Activated naive CD4-positive, alpha-beta T cell treated with anti-CD3 and anti-CD28 coated beads, Interleukin-2, amount 10 ng/mL, durations not matched to agents 7 days and 5 days (primary cell): Measurements from ENCODE around the gene CNTNAP4.

Experiments
- CTCF ChIA-PET: fragments of 350-600 bp; sonication (Branson Sonifier 250); formaldehyde crosslinking; loops from one replicate; lab custom pipeline; 2021; ENCODE audit warnings: antibody characterized with exemption; lab: Charles Lee
- DNase-seq: peaks from one replicate; pipeline ENCODE4 v3.0.0-alpha.2; 2020
- H3K27ac Mint-ChIP-seq: one replicate; pipeline ENCODE4 v1.8.0; 2021; ENCODE audit warnings: mild to moderate bottlenecking, moderate library complexity, mixed read lengths
- H3K27me3 Mint-ChIP-seq: one replicate; pipeline ENCODE4 v1.8.0; 2021; ENCODE audit warnings: mild to moderate bottlenecking, mixed read lengths
- H3K36me3 Mint-ChIP-seq: one replicate; pipeline ENCODE4 v1.8.0; 2021; ENCODE audit warnings: mixed read lengths
- H3K4me1 Mint-ChIP-seq: one replicate; pipeline ENCODE4 v1.8.0; 2021; ENCODE audit warnings: mixed read lengths
- H3K4me3 Mint-ChIP-seq: one replicate; pipeline ENCODE4 v1.8.0; 2021; ENCODE audit warnings: mild to moderate bottlenecking, moderate library complexity, mixed read lengths
- H3K9me3 Mint-ChIP-seq: one replicate; pipeline ENCODE4 v1.8.0; 2021; ENCODE audit warnings: mixed read lengths

CNTNAP4 gene

GRCh38 chr16:76338472-76338871, 61.3 kb downstream of the CNTNAP4 start:
- Mint-ChIP-seq H3K4me3 (no peak overlapping the region), H3K36me3 (no peaks in the 10 kb centered on the region), H3K4me1 (no peaks in the 10 kb centered on the region), H3K27ac (no peak overlapping the region), H3K9me3 (peaks cover 16% of the 10 kb centered on the region), H3K27me3 (no peaks in the 10 kb centered on the region)
- no peak for DNase-seq
- CTCF ChIA-PET, result no interaction called here

- CTCF ChIA-PET, result no interaction called here
- no peak for DNase-seq
- no peaks in the 10 kb centered on the region for H3K27me3 Mint-ChIP-seq
- H3K4me3 Mint-ChIP-seq, result no peak overlapping the region
- H3K4me1 Mint-ChIP-seq, result no peaks in the 10 kb centered on the region
- H3K9me3 Mint-ChIP-seq, result peaks cover 9% of the 10 kb centered on the region
- H3K36me3 Mint-ChIP-seq, result no peaks in the 10 kb centered on the region
- no peak overlapping the region for H3K27ac Mint-ChIP-seq
Measured at GRCh38 chr16:76343769-76344168, 66.6 kb downstream of the CNTNAP4 start.

GRCh38 chr16:76345163-76345661, 68.0 kb downstream of the CNTNAP4 start:
- no peak overlapping the region for H3K4me3 Mint-ChIP-seq
- no peaks in the 10 kb centered on the region for H3K4me1 Mint-ChIP-seq
- H3K9me3 Mint-ChIP-seq, result peaks cover 9% of the 10 kb centered on the region
- CTCF ChIA-PET, result no interaction called here
- no peak overlapping the region for H3K27ac Mint-ChIP-seq
- no peaks in the 10 kb centered on the region for H3K36me3 Mint-ChIP-seq
- H3K27me3 Mint-ChIP-seq, result no peaks in the 10 kb centered on the region
- no peak for DNase-seq

- Mint-ChIP-seq H3K4me1 (no peaks in the 10 kb centered on the region), H3K36me3 (no peaks in the 10 kb centered on the region), H3K27ac (no peak overlapping the region), H3K4me3 (no peak overlapping the region), H3K9me3 (peaks cover 6% of the 10 kb centered on the region), H3K27me3 (no peaks in the 10 kb centered on the region)
- no peak for DNase-seq
- CTCF ChIA-PET, result no interaction called here
Measured at GRCh38 chr16:76346210-76346609, 69.0 kb downstream of the CNTNAP4 start.

- no peaks in the 10 kb centered on the region for H3K36me3 Mint-ChIP-seq
- CTCF ChIA-PET, result no interaction called here
- H3K4me1 Mint-ChIP-seq, result no peaks in the 10 kb centered on the region
- H3K27ac Mint-ChIP-seq, result no peak overlapping the region
- DNase-seq, result no peak
- no peaks in the 10 kb centered on the region for H3K9me3 Mint-ChIP-seq
- H3K4me3 Mint-ChIP-seq, result no peak overlapping the region
- H3K27me3 Mint-ChIP-seq, result no peaks in the 10 kb centered on the region
Measured at GRCh38 chr16:76351441-76351840, 74.2 kb downstream of the CNTNAP4 start.

- Mint-ChIP-seq H3K27ac (no peak overlapping the region), H3K36me3 (no peaks in the 10 kb centered on the region), H3K9me3 (peaks cover 10% of the 10 kb centered on the region), H3K4me3 (no peak overlapping the region), H3K4me1 (no peaks in the 10 kb centered on the region), H3K27me3 (no peaks in the 10 kb centered on the region)
- CTCF ChIA-PET, result interaction anchor here (0.6 kb wide), 1 partner anchor 255 kb away, joined by 3 read pairs; no protein-coding TSS in a partner anchor
- DNase-seq, result no peak
Measured at GRCh38 chr16:76360404-76360803, 83.2 kb downstream of the CNTNAP4 start.

GRCh38 chr16:76370344-76370743, 93.1 kb downstream of the CNTNAP4 start:
- Mint-ChIP-seq H3K27ac (no peak overlapping the region), H3K36me3 (no peaks in the 10 kb centered on the region), H3K9me3 (peaks cover 9% of the 10 kb centered on the region), H3K27me3 (no peaks in the 10 kb centered on the region), H3K4me3 (no peak overlapping the region), H3K4me1 (no peaks in the 10 kb centered on the region)
- DNase-seq, result no peak
- CTCF ChIA-PET, result no interaction called here

GRCh38 chr16:76371441-76371840, 94.2 kb downstream of the CNTNAP4 start:
- Mint-ChIP-seq H3K4me1 (no peaks in the 10 kb centered on the region), H3K27ac (no peak overlapping the region), H3K9me3 (peaks cover 14% of the 10 kb centered on the region), H3K36me3 (no peaks in the 10 kb centered on the region), H3K4me3 (no peak overlapping the region), H3K27me3 (no peaks in the 10 kb centered on the region)
- no peak for DNase-seq
- CTCF ChIA-PET, result no interaction called here

GRCh38 chr16:76373998-76374397, 96.8 kb downstream of the CNTNAP4 start:
- Mint-ChIP-seq H3K4me3 (no peak overlapping the region), H3K9me3 (peaks cover 17% of the 10 kb centered on the region), H3K27me3 (no peaks in the 10 kb centered on the region), H3K4me1 (no peaks in the 10 kb centered on the region), H3K36me3 (no peaks in the 10 kb centered on the region), H3K27ac (no peak overlapping the region)
- CTCF ChIA-PET, result no interaction called here
- DNase-seq, result no peak

- CTCF ChIA-PET, result no interaction called here
- H3K36me3 Mint-ChIP-seq, result no peaks in the 10 kb centered on the region
- H3K27ac Mint-ChIP-seq, result no peak overlapping the region
Measured at GRCh38 chr16:76376988-76377387, 99.8 kb downstream of the CNTNAP4 start.

GRCh38 chr16:76378020-76378419, 100.8 kb downstream of the CNTNAP4 start:
- DNase-seq, result no peak
- H3K36me3 Mint-ChIP-seq, result no peaks in the 10 kb centered on the region
- H3K27ac Mint-ChIP-seq, result no peak overlapping the region
- H3K9me3 Mint-ChIP-seq, result peaks cover 11% of the 10 kb centered on the region
- no peaks in the 10 kb centered on the region for H3K4me1 Mint-ChIP-seq
- no peaks in the 10 kb centered on the region for H3K27me3 Mint-ChIP-seq
- CTCF ChIA-PET, result no interaction called here
- H3K4me3 Mint-ChIP-seq, result no peak overlapping the region

More at GRCh38 chr16:76376988-76377387, 99.8 kb downstream of the CNTNAP4 start:
- DNase-seq, result no peak
- Mint-ChIP-seq H3K9me3 (peaks cover 11% of the 10 kb centered on the region), H3K4me1 (no peaks in the 10 kb centered on the region), H3K27me3 (no peaks in the 10 kb centered on the region), H3K4me3 (no peak overlapping the region)

GRCh38 chr16:76381096-76381495, 103.9 kb downstream of the CNTNAP4 start:
- Mint-ChIP-seq H3K4me3 (no peak overlapping the region), H3K27me3 (no peaks in the 10 kb centered on the region), H3K36me3 (no peaks in the 10 kb centered on the region), H3K9me3 (peaks cover 7% of the 10 kb centered on the region), H3K27ac (no peak overlapping the region), H3K4me1 (no peaks in the 10 kb centered on the region)
- DNase-seq, result no peak
- CTCF ChIA-PET, result no interaction called here

- H3K36me3 Mint-ChIP-seq, result no peaks in the 10 kb centered on the region
- DNase-seq, result no peak
- no peak overlapping the region for H3K27ac Mint-ChIP-seq
- H3K4me3 Mint-ChIP-seq, result no peak overlapping the region
- H3K4me1 Mint-ChIP-seq, result no peaks in the 10 kb centered on the region
- CTCF ChIA-PET, result interaction anchor here (0.7 kb wide), 1 partner anchor 999 kb away, joined by 3 read pairs; no protein-coding TSS in a partner anchor
- H3K9me3 Mint-ChIP-seq, result no peaks in the 10 kb centered on the region
- no peaks in the 10 kb centered on the region for H3K27me3 Mint-ChIP-seq
Measured at GRCh38 chr16:76385601-76386230, 108.5 kb downstream of the CNTNAP4 start.

GRCh38 chr16:76386784-76387183, 109.6 kb downstream of the CNTNAP4 start:
- no peak overlapping the region for H3K4me3 Mint-ChIP-seq
- no peak for DNase-seq
- H3K4me1 Mint-ChIP-seq, result no peaks in the 10 kb centered on the region
- no peaks in the 10 kb centered on the region for H3K36me3 Mint-ChIP-seq
- no peaks in the 10 kb centered on the region for H3K27me3 Mint-ChIP-seq
- no peak overlapping the region for H3K27ac Mint-ChIP-seq
- H3K9me3 Mint-ChIP-seq, result peaks cover 4% of the 10 kb centered on the region
- CTCF ChIA-PET, result no interaction called here

- Mint-ChIP-seq H3K9me3 (peaks cover 6% of the 10 kb centered on the region), H3K4me3 (no peak overlapping the region), H3K27ac (no peak overlapping the region), H3K36me3 (no peaks in the 10 kb centered on the region), H3K27me3 (no peaks in the 10 kb centered on the region), H3K4me1 (no peaks in the 10 kb centered on the region)
- DNase-seq, result no peak
- CTCF ChIA-PET, result no interaction called here
Measured at GRCh38 chr16:76387994-76388393, 110.8 kb downstream of the CNTNAP4 start.
